Osteoblast (primary cell): ENCODE measurements around the gene MT3. TPM values are rescaled to one million over a fixed set of nuclear protein-coding genes. Genes with fewer than 3 reads are reported as not detected.

ENCODE experiments used
- DNase-seq: peaks from one replicate; pipeline ENCODE4 v3.0.0; 2011; ENCODE audit warnings: low spot score, mixed read lengths; ENCODE audit not compliant: insufficient read length; ENCODE audit errors: missing footprints
- H2AFZ ChIP-seq: 2 replicates; pipeline ENCODE4 v1.6.0; 2011; ENCODE audit warnings: mild to moderate bottlenecking, low read length
- H3K27ac ChIP-seq: 2 replicates; pipeline ENCODE4 v1.5.1; 2011; ENCODE audit warnings: mild to moderate bottlenecking, low read depth, low read length, moderate library complexity
- H3K27me3 ChIP-seq: 2 replicates; pipeline ENCODE4 v1.6.0; 2012; ENCODE audit warnings: mild to moderate bottlenecking, control low read depth, inconsistent platforms, low read length, moderate library complexity; ENCODE audit not compliant: insufficient read depth
- H3K36me3 ChIP-seq: 2 replicates; pipeline ENCODE4 v1.5.1; 2011; ENCODE audit warnings: mild to moderate bottlenecking, low read length, control low read depth, moderate library complexity; ENCODE audit not compliant: insufficient read depth
- H3K4me1 ChIP-seq: 2 replicates; pipeline ENCODE4 v1.5.1; 2011; ENCODE audit warnings: mild to moderate bottlenecking, low read length, control low read depth, moderate library complexity; ENCODE audit not compliant: insufficient read depth
- H3K4me2 ChIP-seq: 2 replicates; pipeline ENCODE4 v1.6.0; 2011; ENCODE audit warnings: mild to moderate bottlenecking, low read length; ENCODE audit not compliant: insufficient read depth
- H3K4me3 ChIP-seq: fragments of 200-600 bp; sonication (generic); 3 replicates; pipeline ENCODE4 v1.5.1; 2012; ENCODE audit warnings: mild to moderate bottlenecking, low read length, inconsistent platforms; ENCODE audit not compliant: insufficient read depth
- H3K79me2 ChIP-seq: 2 replicates; pipeline ENCODE4 v1.6.0; 2012; ENCODE audit warnings: mild to moderate bottlenecking, low read length, control low read depth, inconsistent platforms; ENCODE audit not compliant: insufficient read depth
- H3K9me3 ChIP-seq: 2 replicates; pipeline ENCODE4 v1.5.1; 2011; ENCODE audit warnings: low read depth, low read length, control low read depth
- H4K20me1 ChIP-seq: 2 replicates; pipeline ENCODE4 v1.6.0; 2012; ENCODE audit warnings: mild to moderate bottlenecking, low read length, control low read depth; ENCODE audit not compliant: insufficient read depth
- total RNA-seq: library from RNA; depleted of rRNA; stranded (reverse); fragments of >200 nt; gene quantifications from 2 replicates; pipeline ENCODE4 v1.2.3, GENCODE V29; 2012
- TF ChIP-seq, protein P1 (sequence below): IDR thresholded peaks from 2 replicates; pipeline ENCODE4 v1.5.1; 2011; ENCODE audit warnings: mild to moderate bottlenecking, low read depth, low read length, moderate library complexity; ENCODE audit errors: extremely low read depth

Gene MT3
- total RNA-seq, 1 donor = not detected

- H3K79me2 ChIP-seq = no peaks in the 10 kb centered on the region
- H3K36me3 ChIP-seq = no peaks in the 10 kb centered on the region
- no peaks in the 10 kb centered on the region for H3K9me3 ChIP-seq
- H3K4me1 ChIP-seq = no peaks in the 10 kb centered on the region
- H3K4me2 ChIP-seq = no peak overlapping the region
- H3K27me3 ChIP-seq = no peaks in the 10 kb centered on the region
- H4K20me1 ChIP-seq = no peaks in the 10 kb centered on the region
- DNase-seq = no peak
- H3K27ac ChIP-seq = no peak overlapping the region
- H2AFZ ChIP-seq = no peak overlapping the region
- H3K4me3 ChIP-seq = no peak overlapping the region
- TF ChIP-seq, protein P1, sequence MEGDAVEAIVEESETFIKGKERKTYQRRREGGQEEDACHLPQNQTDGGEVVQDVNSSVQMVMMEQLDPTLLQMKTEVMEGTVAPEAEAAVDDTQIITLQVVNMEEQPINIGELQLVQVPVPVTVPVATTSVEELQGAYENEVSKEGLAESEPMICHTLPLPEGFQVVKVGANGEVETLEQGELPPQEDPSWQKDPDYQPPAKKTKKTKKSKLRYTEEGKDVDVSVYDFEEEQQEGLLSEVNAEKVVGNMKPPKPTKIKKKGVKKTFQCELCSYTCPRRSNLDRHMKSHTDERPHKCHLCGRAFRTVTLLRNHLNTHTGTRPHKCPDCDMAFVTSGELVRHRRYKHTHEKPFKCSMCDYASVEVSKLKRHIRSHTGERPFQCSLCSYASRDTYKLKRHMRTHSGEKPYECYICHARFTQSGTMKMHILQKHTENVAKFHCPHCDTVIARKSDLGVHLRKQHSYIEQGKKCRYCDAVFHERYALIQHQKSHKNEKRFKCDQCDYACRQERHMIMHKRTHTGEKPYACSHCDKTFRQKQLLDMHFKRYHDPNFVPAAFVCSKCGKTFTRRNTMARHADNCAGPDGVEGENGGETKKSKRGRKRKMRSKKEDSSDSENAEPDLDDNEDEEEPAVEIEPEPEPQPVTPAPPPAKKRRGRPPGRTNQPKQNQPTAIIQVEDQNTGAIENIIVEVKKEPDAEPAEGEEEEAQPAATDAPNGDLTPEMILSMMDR = no peak
Measured at GRCh38 chr16:56547949-56548567, 41.3 kb upstream of the MT3 start.

- H3K4me3 ChIP-seq = no peak overlapping the region
- TF ChIP-seq, protein P1 = no peak
- H3K79me2 ChIP-seq = no peaks in the 10 kb centered on the region
- DNase-seq = no peak
- H3K27me3 ChIP-seq = no peaks in the 10 kb centered on the region
- H3K4me1 ChIP-seq = no peaks in the 10 kb centered on the region
- H4K20me1 ChIP-seq = no peaks in the 10 kb centered on the region
- no peak overlapping the region for H3K27ac ChIP-seq
- H2AFZ ChIP-seq = no peak overlapping the region
- H3K4me2 ChIP-seq = no peak overlapping the region
- no peaks in the 10 kb centered on the region for H3K36me3 ChIP-seq
- no peaks in the 10 kb centered on the region for H3K9me3 ChIP-seq
Measured at GRCh38 chr16:56549161-56549560, 40.2 kb upstream of the MT3 start.

GRCh38 chr16:56549744-56550385 lies 39.5 kb upstream of the MT3 start:
- Histone ChIP-seq H3K4me2 (no peak overlapping the region), H3K27ac (no peak overlapping the region), H3K9me3 (no peaks in the 10 kb centered on the region), H3K79me2 (no peaks in the 10 kb centered on the region), H3K4me3 (no peak overlapping the region), H3K4me1 (no peaks in the 10 kb centered on the region), H4K20me1 (no peaks in the 10 kb centered on the region), H3K36me3 (no peaks in the 10 kb centered on the region), H2AFZ (no peak overlapping the region), H3K27me3 (peaks cover 2% of the 10 kb centered on the region)
- TF ChIP-seq, protein P1 = no peak
- DNase-seq = no peak
